Fibroblast of the aortic adventitia (primary cell): ENCODE data around the gene COPB2. TPM values are rescaled to one million over a fixed set of nuclear protein-coding genes. Genes with fewer than 3 reads are reported as not detected.

Source experiments
- DNase-seq: peaks from one replicate; pipeline ENCODE4 v3.0.0-alpha.2; 2010; ENCODE audit warnings: low read depth
- H3K4me3 ChIP-seq: 2 replicates; pipeline ENCODE4 v1.5.1; 2011; ENCODE audit warnings: low read depth, mild to moderate bottlenecking, control low read depth, low read length, moderate library complexity
- total RNA-seq: library from RNA; depleted of rRNA; stranded (reverse); fragments of >200 nt; gene quantifications from 2 replicates; pipeline ENCODE4 v1.2.3, GENCODE V29; 2012; ENCODE audit warnings: low replicate concordance
- TF ChIP-seq, protein P1 (sequence below): IDR thresholded peaks from 2 replicates; pipeline ENCODE4 v1.5.1; 2011; ENCODE audit warnings: mild to moderate bottlenecking, low read length, control low read depth, inconsistent platforms; ENCODE audit not compliant: insufficient read depth

The COPB2 gene
- total RNA-seq, 1 donor, result 173 TPM

DNA sequence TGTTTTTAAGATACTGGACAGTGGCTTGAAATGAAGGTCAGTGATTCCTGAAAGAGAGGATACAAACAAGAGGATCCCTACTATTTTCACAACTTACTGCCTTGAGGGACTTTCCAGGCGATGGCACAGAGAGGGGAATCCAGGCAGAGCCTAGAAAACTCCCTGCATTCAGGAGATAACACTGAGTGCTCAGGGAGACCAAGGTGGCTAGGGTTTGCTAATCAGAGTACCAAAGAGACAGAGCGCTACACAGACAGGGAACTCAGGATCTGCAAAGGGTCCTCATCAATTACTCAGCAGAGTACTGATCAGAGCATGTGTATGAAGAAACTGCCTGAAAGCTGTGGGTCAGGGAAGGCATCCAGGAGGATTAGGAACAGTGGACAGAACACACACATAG lies 57.4 kb downstream of the COPB2 start:
- no peak overlapping the region for H3K4me3 ChIP-seq
- TF ChIP-seq, protein P1, sequence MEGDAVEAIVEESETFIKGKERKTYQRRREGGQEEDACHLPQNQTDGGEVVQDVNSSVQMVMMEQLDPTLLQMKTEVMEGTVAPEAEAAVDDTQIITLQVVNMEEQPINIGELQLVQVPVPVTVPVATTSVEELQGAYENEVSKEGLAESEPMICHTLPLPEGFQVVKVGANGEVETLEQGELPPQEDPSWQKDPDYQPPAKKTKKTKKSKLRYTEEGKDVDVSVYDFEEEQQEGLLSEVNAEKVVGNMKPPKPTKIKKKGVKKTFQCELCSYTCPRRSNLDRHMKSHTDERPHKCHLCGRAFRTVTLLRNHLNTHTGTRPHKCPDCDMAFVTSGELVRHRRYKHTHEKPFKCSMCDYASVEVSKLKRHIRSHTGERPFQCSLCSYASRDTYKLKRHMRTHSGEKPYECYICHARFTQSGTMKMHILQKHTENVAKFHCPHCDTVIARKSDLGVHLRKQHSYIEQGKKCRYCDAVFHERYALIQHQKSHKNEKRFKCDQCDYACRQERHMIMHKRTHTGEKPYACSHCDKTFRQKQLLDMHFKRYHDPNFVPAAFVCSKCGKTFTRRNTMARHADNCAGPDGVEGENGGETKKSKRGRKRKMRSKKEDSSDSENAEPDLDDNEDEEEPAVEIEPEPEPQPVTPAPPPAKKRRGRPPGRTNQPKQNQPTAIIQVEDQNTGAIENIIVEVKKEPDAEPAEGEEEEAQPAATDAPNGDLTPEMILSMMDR, result no peak
- DNase-seq, result no peak

DNA sequence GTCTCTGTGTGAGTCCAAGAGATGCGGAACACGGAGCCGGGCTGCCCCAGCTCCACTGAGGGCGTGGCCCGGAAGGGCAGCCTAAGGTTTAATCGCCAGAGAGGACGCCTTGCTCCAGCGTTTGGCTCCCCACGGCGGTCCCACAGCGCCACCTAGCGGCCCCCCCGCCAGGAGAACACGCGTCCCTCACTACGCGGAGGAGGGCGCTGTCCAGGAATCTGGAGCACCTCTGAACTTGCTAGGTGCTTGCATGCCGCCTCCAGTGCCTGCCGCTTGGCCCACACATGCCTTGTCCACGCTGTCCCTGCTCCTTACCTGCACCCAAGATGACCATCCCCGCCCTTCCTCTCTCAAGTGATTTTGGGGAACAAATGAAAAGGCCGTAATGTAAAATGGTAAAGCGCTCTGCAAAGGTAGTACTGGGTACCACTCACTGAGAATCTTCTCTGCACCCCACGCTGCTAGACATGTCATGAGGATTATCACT lies 60.0 kb downstream of the COPB2 start:
- TF ChIP-seq, protein P1, result peak; percentile 99
- peak overlapping the region; percentile 25 for H3K4me3 ChIP-seq
- peak; percentile 78 for DNase-seq

- no peak overlapping the region for H3K4me3 ChIP-seq
- TF ChIP-seq, protein P1, result no peak
- no peak for DNase-seq
Measured at GRCh38 chr3:139328356-139328755, 61.1 kb downstream of the COPB2 start.

GRCh38 chr3:139327861-139328260 lies 61.6 kb downstream of the COPB2 start:
- TF ChIP-seq, protein P1, result no peak
- DNase-seq, result no peak
- no peak overlapping the region for H3K4me3 ChIP-seq

DNA sequence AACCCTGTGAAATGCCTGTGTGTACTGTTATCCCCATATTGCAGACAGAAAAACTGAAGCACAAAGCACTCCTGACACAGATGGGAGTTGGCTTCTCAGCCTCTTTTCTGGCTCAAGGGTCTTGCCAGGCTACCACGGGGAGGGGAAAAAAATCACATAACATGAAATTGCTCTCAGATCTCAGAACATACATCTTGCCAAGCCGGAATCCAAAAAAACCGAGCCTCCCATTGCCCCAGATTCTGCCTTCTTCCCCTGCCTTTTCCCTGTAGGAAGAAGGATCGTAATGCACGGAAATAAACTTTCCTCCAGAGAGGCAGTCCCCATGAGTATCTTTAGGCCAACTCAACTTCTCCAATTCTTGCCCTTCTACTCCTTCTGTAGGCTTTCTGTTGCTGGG lies 62.2 kb downstream of the COPB2 start:
- TF ChIP-seq, protein P1, result no peak
- DNase-seq, result no peak
- H3K4me3 ChIP-seq, result no peak overlapping the region

DNA sequence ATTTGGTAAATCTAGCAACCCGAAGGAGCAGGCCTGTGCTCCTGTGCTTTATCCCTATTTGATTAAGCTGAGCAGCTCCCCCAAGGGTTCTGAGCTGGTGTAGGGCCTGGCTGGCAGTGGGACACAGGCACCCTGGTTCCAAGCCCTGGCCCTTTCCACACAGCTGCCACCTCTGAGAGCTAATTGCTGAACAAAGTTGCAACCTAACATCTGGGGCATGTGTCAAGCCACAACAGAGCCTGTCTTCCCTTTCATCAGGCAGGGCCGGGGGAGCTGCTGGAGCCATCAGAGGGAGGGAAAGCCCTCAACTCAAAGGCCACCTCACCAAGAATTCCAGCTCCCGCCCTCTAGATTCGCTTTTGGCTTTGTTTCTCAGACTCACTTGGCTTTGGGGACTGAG lies 62.7 kb downstream of the COPB2 start:
- H3K4me3 ChIP-seq, result no peak overlapping the region
- no peak for DNase-seq
- TF ChIP-seq, protein P1, result no peak

DNA sequence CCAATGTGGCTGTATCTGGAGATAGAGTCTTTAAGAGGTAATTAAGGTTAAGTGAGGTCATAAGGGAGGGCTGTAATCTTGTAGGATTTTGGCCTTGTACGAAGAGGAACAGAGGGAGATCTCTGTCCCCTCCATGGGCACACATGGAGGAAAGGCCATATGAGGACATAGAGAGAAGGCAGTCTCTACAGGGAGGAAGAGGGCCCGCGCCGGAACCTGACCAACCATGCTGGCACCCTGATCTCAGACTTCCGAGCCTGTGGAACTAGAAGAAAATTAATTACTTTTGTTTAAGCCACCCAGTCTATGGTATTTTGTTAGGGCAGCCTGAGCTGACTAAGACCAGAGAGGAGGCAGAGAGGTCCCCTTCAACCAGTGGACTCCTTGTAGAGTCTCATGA lies 63.3 kb downstream of the COPB2 start:
- no peak for DNase-seq
- TF ChIP-seq, protein P1, result no peak
- H3K4me3 ChIP-seq, result no peak overlapping the region
